T-helper 1 cell treated with Interleukin-12 subunit alpha and Interleukin-12 subunit beta and Interleukin-4 antibody, amounts not matched to agents 30 μg/mL and 1 μg/mL, for 36 hours (primary cell): Measurements from ENCODE around the gene ME2.
A peak's percentile ranks its signal among the peaks of the same experiment; 100 is the strongest.
"Not testable (repeated sequence)": the region's sequence is repeated elsewhere in the genome, so short reads cannot be mapped to it uniquely, and the experiment has no call there.

Source experiments
- H3K27ac Mint-ChIP-seq: one replicate; pipeline ENCODE4 v1.8.0; 2021; ENCODE audit warnings: mild to moderate bottlenecking, mixed read lengths
- H3K27me3 Mint-ChIP-seq: one replicate; pipeline ENCODE4 v1.8.0; 2021; ENCODE audit warnings: low read depth, mixed read lengths
- H3K36me3 Mint-ChIP-seq: one replicate; pipeline ENCODE4 v1.8.0; 2021; ENCODE audit warnings: low read depth, mixed read lengths
- H3K4me1 Mint-ChIP-seq: one replicate; pipeline ENCODE4 v1.8.0; 2021; ENCODE audit warnings: low read depth, mixed read lengths
- H3K4me3 Mint-ChIP-seq: one replicate; pipeline ENCODE4 v1.8.0; 2021; ENCODE audit warnings: mild to moderate bottlenecking, moderate library complexity, mixed read lengths
- H3K9me3 Mint-ChIP-seq: one replicate; pipeline ENCODE4 v1.8.0; 2021; ENCODE audit warnings: mixed read lengths

ME2 gene

DNA sequence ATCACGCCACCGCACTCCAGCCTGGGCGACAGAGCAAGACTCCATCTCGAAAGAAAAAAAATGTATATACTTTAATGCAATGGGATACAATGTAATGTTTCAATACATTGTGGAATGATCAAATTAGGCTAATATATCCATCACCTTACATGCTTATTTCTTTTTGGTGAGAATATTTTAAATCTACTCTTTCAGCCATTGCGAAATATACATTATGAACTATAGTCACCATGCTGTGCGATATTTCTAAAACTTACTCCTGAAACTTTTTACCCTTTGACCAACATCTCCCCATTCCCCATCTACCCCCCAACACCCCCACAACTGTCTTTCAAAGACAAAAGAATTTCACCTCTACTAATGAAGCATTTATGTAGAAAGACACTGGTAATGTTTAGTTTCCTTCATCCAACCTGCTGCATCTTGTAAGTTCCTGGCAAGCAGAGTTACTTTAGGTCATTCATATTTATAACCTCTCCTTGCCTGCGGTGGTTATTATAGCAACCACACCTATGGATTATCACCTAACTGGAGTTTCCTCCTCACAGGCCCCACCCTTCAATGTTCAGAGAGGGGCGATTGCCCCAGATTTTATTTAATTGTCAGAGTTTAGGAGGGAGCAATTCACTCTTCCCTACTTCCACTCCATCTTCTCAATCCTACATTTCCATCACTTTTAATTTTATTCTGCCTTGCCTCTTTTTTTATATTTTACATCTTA lies 1.2 kb upstream of the ME2 start:
- peaks cover 15% of the 10 kb centered on the region for H3K4me1 Mint-ChIP-seq
- H3K36me3 Mint-ChIP-seq = peaks cover 4% of the 10 kb centered on the region
- peaks cover 11% of the 10 kb centered on the region for H3K27me3 Mint-ChIP-seq
- H3K27ac Mint-ChIP-seq = peak overlapping the region; percentile 98
- H3K9me3 Mint-ChIP-seq = no peaks in the 10 kb centered on the region
- H3K4me3 Mint-ChIP-seq = peak overlapping the region; percentile 95

DNA sequence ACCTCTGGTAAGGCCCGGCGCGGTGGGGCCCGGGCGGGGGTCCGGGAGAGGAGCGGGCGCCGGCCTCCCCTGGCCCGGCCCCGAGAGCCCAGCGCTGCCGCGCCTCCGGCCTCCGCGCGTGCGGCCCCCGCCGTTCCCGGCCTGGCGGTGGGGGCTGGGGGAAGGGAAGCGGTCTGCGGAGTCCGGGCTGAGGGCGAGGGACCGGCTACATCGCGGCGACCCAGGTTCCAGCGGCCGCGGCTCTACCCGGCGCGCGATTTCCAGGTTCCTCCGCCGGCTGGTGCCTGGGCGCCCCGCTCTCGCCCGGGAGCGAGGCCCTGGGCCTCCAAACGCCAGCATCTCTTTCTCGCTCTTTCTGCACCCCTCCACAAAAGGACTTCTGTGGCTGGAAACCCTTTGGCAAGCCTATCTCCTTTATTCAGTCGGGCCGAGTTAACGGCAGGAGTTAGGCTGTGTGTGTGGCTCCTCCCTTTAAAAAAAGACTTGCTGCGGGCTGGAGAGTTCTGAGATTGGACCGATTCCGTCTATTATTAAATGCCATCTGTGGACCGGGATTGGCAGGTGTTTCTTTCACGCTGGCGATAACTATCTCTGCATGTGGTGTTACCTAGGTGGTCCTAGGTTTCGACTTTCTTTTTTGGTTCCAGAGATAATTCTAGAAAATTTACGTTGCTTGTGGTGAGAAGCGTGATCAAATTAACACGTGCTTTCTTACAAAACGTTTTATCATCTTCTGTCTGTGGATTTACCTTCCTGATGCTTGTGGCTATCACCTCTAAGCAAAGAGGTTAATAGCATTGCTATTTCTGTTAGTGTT lies 592 bp downstream of the ME2 start:
- H3K4me1 Mint-ChIP-seq = peaks cover 20% of the 10 kb centered on the region
- H3K9me3 Mint-ChIP-seq = no peaks in the 10 kb centered on the region
- no peaks in the 10 kb centered on the region for H3K27me3 Mint-ChIP-seq
- peak overlapping the region; percentile 99 for H3K27ac Mint-ChIP-seq
- H3K4me3 Mint-ChIP-seq = peak overlapping the region; percentile 97
- peaks cover 6% of the 10 kb centered on the region for H3K36me3 Mint-ChIP-seq

DNA sequence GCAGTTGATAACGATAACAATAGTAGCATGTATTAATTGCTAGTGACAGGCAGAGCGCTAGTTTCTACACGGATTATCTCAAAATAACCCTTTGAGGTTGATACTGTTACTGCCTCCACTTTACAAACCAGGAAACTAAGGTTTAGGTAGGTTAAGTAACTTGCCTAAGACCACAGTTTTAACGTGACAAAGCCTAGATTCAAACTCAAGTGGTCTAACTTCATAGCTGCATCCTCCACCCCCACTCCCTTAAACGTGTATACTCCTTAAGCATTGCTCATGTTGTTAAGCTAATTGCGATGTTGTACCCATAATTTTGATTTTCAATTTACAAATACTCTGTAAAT lies 1.2 kb downstream of the ME2 start:
- Mint-ChIP-seq H3K4me1 (peaks cover 20% of the 10 kb centered on the region), H3K27me3 (no peaks in the 10 kb centered on the region), H3K27ac (peak overlapping the region; percentile 99)

DNA sequence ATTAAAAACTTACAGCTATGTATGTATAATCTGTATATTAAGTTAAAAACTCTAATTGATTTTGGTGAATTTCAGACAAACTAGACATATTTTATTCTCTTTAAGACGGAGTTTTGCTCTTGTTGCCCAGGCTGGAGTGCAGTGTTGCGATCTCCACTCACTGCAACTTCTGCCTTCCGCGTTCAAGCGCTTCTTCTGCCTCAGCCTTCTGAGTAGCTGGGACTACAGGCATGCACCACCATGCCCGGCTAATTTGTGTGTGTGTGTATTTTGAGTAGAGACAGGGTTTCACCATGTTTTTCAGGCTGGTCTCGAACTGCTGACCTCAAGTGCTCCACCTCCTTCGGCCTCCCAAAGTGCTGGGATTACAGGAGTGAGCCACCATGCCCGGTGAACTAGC lies 2.0 kb downstream of the ME2 start:
- not testable (repeated sequence) for H3K9me3 Mint-ChIP-seq, H3K27ac Mint-ChIP-seq, H3K27me3 Mint-ChIP-seq, H3K4me3 Mint-ChIP-seq, H3K36me3 Mint-ChIP-seq
- peaks cover 20% of the 10 kb centered on the region for H3K4me1 Mint-ChIP-seq

More for the DNA sequence above, 1.2 kb downstream of the ME2 start:
- Mint-ChIP-seq H3K4me3 (peak overlapping the region; percentile 97), H3K9me3 (no peaks in the 10 kb centered on the region), H3K36me3 (peaks cover 6% of the 10 kb centered on the region)

DNA sequence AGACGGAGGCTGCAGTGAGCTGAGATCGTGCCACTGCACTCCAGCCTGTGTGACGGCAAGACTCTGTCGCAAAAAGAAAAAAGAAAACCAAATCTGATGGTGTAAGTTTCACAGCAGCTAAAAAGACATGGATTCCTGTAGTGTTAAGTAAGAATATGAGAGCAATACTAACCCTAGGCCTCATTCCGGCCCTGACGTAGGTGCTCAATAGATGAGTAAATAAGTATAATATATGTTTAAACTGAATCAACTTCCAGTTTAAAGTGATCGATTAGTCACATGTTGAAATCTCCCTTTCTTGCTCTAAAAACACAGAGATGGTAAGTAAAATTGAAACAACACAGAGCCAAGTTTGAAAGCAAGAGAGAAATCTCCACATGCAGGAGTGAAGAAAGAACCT lies 8.0 kb downstream of the ME2 start:
- no peak overlapping the region for H3K27ac Mint-ChIP-seq
- peaks cover 6% of the 10 kb centered on the region for H3K4me1 Mint-ChIP-seq
- H3K4me3 Mint-ChIP-seq = no peak overlapping the region
- H3K9me3 Mint-ChIP-seq = no peaks in the 10 kb centered on the region
- no peaks in the 10 kb centered on the region for H3K27me3 Mint-ChIP-seq
- peaks cover 19% of the 10 kb centered on the region for H3K36me3 Mint-ChIP-seq

DNA sequence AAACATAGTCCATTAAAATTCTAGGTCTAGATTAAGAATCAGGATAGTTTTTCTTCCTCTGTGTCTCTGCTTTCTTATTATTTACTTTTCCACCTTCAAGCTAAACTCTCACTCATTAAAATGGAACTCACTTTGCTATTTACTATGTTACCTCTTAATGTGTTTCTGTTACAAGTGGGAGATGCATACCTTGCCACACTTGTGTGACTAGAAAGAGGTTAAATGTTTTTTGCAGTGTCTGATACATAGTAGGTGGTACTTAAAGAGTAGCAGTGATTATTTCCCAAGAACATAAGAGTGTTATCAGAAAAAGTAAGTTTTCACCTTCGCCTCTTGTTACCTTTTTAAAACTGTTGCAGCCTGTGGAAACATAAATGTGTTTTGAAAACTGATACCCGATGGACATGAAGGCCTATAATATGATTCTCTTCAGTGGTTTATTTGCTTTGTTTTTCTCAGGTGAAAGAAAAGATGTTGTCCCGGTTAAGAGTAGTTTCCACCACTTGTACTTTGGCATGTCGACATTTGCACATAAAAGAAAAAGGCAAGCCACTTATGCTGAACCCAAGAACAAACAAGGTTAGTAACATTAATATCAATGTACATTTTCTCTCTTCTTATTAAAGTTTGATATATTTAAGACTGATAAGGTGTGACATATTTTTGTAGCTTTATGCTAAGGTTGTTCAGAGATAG lies 16.6 kb downstream of the ME2 start:
- H3K27ac Mint-ChIP-seq = no peak overlapping the region
- peaks cover 7% of the 10 kb centered on the region for H3K4me1 Mint-ChIP-seq
- peaks cover 36% of the 10 kb centered on the region for H3K36me3 Mint-ChIP-seq
- H3K27me3 Mint-ChIP-seq = no peaks in the 10 kb centered on the region
- H3K9me3 Mint-ChIP-seq = peaks cover 3% of the 10 kb centered on the region
- no peak overlapping the region for H3K4me3 Mint-ChIP-seq

DNA sequence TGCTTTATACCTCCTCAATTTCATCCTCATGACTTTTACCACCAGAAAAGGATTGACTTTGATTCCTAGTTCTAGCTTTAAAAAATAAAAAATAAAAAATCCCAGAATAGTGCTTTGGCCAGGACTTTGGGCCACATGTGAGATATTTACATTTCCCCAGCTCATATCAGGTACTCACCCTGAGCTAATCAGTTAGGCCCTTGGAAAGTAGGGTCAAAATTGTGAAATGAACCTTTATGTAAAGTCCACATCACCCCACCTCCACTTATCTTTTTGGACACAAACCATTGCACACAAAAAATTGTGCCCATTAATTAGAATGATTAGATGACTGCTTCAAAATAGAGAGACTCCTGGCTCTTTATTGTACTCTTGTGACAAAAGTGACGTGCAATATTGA lies 17.2 kb downstream of the ME2 start:
- Mint-ChIP-seq H3K27me3 (no peaks in the 10 kb centered on the region), H3K36me3 (peaks cover 39% of the 10 kb centered on the region), H3K27ac (no peak overlapping the region), H3K4me1 (peaks cover 9% of the 10 kb centered on the region), H3K4me3 (no peak overlapping the region), H3K9me3 (peaks cover 3% of the 10 kb centered on the region)

DNA sequence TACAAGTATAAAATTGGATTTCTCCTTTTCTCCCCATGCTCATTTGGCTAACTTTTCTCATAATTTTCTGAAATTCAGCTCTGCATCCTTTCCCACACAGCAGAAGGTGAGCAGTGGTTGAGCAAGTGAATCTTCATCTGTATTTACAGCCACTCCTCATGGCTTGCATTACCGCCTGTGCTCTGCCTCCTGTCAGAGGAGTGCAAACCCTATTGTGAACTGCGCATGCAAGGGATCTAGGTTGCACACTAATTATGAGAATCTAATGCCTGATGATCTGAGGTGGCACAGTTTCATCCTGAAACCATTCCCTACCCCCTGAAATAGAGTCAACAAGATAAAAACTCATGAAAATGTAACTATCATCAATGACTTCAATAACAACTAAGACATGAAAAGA lies 20.0 kb downstream of the ME2 start:
- H3K27me3 Mint-ChIP-seq = no peaks in the 10 kb centered on the region
- no peak overlapping the region for H3K4me3 Mint-ChIP-seq
- no peak overlapping the region for H3K27ac Mint-ChIP-seq
- peaks cover 3% of the 10 kb centered on the region for H3K9me3 Mint-ChIP-seq
- H3K4me1 Mint-ChIP-seq = peaks cover 14% of the 10 kb centered on the region
- peaks cover 46% of the 10 kb centered on the region for H3K36me3 Mint-ChIP-seq

DNA sequence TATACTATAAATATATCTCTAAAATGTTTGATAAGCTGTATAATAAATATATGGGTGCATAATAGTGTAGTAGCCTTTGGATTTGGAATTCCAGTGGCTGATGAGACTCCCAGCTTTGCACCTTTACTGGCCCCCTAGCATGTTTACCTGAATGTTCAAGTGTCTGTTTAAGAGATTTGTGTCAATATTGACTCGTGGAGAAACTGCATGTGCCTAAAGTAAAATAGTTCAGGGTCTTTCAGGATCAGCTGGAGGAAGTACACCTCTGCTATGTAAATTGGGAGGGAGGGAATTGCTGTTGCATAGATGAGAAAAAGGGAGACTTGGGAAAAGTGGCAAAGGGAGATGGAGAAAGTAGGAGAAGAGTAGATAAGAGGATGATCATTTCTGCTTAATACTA lies 23.9 kb downstream of the ME2 start:
- no peak overlapping the region for H3K27ac Mint-ChIP-seq
- H3K4me3 Mint-ChIP-seq = no peak overlapping the region
- no peaks in the 10 kb centered on the region for H3K27me3 Mint-ChIP-seq
- peaks cover 17% of the 10 kb centered on the region for H3K9me3 Mint-ChIP-seq
- peaks cover 8% of the 10 kb centered on the region for H3K4me1 Mint-ChIP-seq
- H3K36me3 Mint-ChIP-seq = peaks cover 52% of the 10 kb centered on the region

DNA sequence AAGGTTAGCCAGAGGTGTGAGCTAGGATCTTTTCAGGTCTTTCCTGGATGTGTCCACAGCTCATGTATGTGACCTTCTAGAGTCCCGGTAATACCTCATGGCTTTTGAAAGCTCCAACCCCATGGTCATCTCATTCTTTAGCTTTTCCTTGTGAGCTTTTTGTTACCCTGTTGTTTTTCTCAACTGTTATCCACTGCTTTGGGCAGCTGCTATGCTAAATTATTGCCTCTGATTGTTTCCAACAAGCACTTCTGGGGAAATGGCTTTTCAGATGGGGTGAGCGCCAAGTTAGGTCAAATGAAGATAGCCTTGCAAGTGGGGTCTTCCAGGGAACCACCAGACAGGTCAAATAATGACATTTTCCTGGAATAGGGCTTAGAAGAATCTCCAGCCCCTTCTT lies 27.9 kb downstream of the ME2 start:
- Mint-ChIP-seq H3K36me3 (peaks cover 46% of the 10 kb centered on the region), H3K4me1 (peaks cover 9% of the 10 kb centered on the region), H3K4me3 (no peak overlapping the region), H3K9me3 (peaks cover 13% of the 10 kb centered on the region), H3K27me3 (no peaks in the 10 kb centered on the region), H3K27ac (no peak overlapping the region)

DNA sequence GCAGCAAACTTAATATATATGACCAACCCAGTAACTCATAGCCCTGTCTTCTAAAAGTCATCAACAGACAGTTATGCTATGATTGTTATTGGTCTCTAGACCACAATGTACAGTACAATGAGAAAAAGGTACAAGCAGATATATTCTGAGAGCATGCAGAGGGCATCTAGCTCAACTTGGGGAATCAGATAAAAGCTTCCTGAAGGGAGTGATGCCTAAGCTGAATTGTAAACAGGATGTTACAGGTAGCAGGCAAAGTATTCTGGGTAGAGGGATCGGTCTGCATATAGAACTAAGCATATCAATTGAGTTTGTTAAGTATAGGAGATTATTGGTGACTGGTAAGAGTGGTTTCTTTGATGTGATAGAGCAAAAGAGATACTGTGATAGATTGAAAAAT lies 30.3 kb downstream of the ME2 start:
- no peak overlapping the region for H3K4me3 Mint-ChIP-seq
- peaks cover 50% of the 10 kb centered on the region for H3K36me3 Mint-ChIP-seq
- peak overlapping the region; percentile 14 for H3K27ac Mint-ChIP-seq
- peaks cover 7% of the 10 kb centered on the region for H3K4me1 Mint-ChIP-seq
- H3K9me3 Mint-ChIP-seq = peaks cover 13% of the 10 kb centered on the region
- no peaks in the 10 kb centered on the region for H3K27me3 Mint-ChIP-seq

DNA sequence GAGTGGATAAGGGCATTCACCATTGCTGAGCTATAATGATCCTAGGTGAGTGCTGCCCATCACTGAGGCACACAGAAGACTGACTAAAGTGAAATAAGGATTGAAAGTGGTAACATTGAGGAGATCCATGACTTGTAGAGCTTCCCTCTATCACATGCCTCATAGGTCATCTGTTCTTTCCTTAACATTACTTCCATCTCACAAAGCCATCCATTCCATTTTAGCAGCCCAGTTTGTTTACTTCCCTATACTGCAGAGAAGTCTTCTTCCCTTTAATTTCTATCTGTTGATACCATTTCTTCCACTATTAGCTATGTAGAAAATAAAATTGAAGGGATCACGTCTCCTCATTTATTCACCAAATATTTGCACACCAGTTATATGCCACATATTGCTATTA lies 32.1 kb downstream of the ME2 start:
- Mint-ChIP-seq H3K36me3 (peaks cover 46% of the 10 kb centered on the region), H3K4me1 (peaks cover 12% of the 10 kb centered on the region), H3K9me3 (peaks cover 5% of the 10 kb centered on the region)

DNA sequence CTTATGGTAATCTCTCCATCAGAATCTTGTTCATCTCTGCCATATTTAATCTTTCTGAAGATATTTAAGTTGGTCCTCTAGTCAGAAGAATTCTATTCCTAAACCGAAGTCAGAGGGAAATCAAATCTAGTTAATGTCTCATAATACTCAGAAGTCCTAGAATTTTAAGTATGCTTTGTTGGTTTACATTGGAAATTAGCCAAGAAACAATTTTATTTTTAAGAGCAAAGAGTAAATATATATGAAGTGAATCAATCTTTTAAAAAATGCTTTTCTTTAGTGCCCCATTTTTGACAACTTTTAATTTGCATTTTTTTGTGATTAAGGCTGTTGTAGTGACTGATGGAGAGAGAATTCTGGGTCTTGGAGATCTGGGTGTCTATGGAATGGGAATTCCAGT lies 38.1 kb downstream of the ME2 start:
- no peak overlapping the region for H3K4me3 Mint-ChIP-seq
- no peaks in the 10 kb centered on the region for H3K27me3 Mint-ChIP-seq
- H3K9me3 Mint-ChIP-seq = no peaks in the 10 kb centered on the region
- peaks cover 31% of the 10 kb centered on the region for H3K36me3 Mint-ChIP-seq
- H3K27ac Mint-ChIP-seq = no peak overlapping the region
- H3K4me1 Mint-ChIP-seq = peaks cover 6% of the 10 kb centered on the region

More for the DNA sequence above, 32.1 kb downstream of the ME2 start:
- Mint-ChIP-seq H3K4me3 (no peak overlapping the region), H3K27me3 (no peaks in the 10 kb centered on the region), H3K27ac (no peak overlapping the region)

DNA sequence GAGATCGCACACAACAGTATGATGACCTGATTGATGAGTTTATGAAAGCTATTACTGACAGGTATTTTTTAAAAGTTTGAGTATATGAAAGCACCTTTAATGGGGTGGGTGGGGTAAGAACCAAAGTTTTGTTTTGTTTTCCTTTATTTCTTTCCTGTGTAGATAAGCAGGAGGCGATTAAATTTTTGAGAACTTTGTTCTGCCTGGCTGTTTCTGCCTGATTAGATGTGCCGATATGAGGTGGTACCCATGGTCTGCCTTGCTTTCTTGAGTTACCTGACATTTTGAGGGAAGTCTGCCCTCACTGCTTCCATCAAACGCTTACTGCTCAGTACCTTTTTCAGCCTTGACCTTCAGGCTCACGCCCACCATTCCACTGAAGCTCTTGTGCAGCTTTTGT lies 39.2 kb downstream of the ME2 start:
- H3K27me3 Mint-ChIP-seq = no peaks in the 10 kb centered on the region
- peaks cover 7% of the 10 kb centered on the region for H3K4me1 Mint-ChIP-seq
- H3K27ac Mint-ChIP-seq = no peak overlapping the region
- no peak overlapping the region for H3K4me3 Mint-ChIP-seq
- no peaks in the 10 kb centered on the region for H3K9me3 Mint-ChIP-seq
- H3K36me3 Mint-ChIP-seq = peaks cover 42% of the 10 kb centered on the region

DNA sequence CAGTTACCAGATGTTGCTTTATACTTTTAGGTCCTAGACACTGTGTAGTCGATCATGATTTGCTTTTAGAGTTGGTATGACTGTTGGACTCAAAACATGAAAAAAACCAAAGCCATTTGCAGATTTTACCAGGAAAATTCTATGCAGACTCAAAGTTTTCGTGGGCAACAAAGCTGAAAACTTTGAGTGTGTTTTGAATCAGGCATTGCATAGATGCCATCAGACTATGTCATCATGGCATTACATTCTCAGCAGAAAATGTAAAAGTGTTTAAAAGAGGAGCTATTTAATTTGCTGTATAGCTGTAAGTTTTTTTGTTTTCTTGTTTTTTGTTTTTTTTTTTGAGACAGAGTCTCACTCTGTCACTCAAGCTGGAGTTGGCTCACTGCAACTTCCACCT lies 45.5 kb downstream of the ME2 start:
- Mint-ChIP-seq H3K36me3 (peaks cover 53% of the 10 kb centered on the region), H3K4me3 (no peak overlapping the region), H3K27me3 (no peaks in the 10 kb centered on the region), H3K27ac (no peak overlapping the region), H3K4me1 (peaks cover 1% of the 10 kb centered on the region), H3K9me3 (peaks cover 19% of the 10 kb centered on the region)
